Peyer's patch (tissue), 4 donors: ENCODE measurements around the gene ATP5PO. TPM values are rescaled to one million over a fixed set of nuclear protein-coding genes. Genes with fewer than 3 reads are reported as not detected.

ENCODE experiments used
- DNase-seq, 3 donors: peaks; one replicate each; pipeline ENCODE4 v3.0.0-alpha.2; 2017 to 2019
- H3K27ac ChIP-seq, 4 donors: fragments of 200-600 bp; sonication (generic); one replicate each; pipeline ENCODE4 v1.5.1; 2016 to 2019
- H3K27me3 ChIP-seq, 2 donors: fragments of 200-600 bp; sonication (generic); one replicate each; pipeline ENCODE4 v1.5.1; 2019
- H3K36me3 ChIP-seq, 3 donors: fragments of 200-600 bp; sonication (generic); one replicate each; pipeline ENCODE4 v1.5.1; 2016 to 2019
- H3K4me1 ChIP-seq, 4 donors: fragments of 200-600 bp; sonication (generic); one replicate each; pipeline ENCODE4 v1.5.1; 2016 to 2019
- H3K4me3 ChIP-seq, 4 donors: fragments of 200-600 bp; sonication (generic); 1 replicate in 3 of 4; 2 replicates in 1 of 4; pipeline ENCODE4 v1.5.1; 2016 to 2019; ENCODE audit warnings: mild to moderate bottlenecking in 1 of 4
- H3K9me3 ChIP-seq, 4 donors: fragments of 200-600 bp; sonication (generic); one replicate each; pipeline ENCODE4 v1.5.1; 2016 to 2019; ENCODE audit warnings: mild to moderate bottlenecking in 1 of 4
- CTCF ChIP-seq, 6 experiments: fragments of 450-650 bp in 4 of 6; fragments of 200-600 bp in 2 of 6; sonication (generic) in 1 of 6; IDR thresholded peaks; one replicate each; pipeline ENCODE4 v1.5.1; 2017 to 2019; ENCODE audit warnings: antibody characterized with exemption in 6 of 6, mild to moderate bottlenecking in 3 of 6, moderate library complexity in 1 of 6
- POLR2A ChIP-seq, 2 donors: fragments of 450-650 bp; IDR thresholded peaks; one replicate each; pipeline ENCODE4 v1.5.1; 2017; ENCODE audit warnings: antibody characterized with exemption in 2 of 2, mild to moderate bottlenecking in 2 of 2, moderate library complexity in 2 of 2
- total RNA-seq, 4 donors: library from RNA; depleted of rRNA; stranded (reverse); fragments of >200 nt; gene quantifications; one replicate each; pipeline ENCODE4 v1.1.0, GENCODE V29; 2016

The ATP5PO gene
- total RNA-seq, 4 donors from 2014 or later = 178 to 291 (median 203) TPM

GRCh38 chr21:33858667-33859372 lies 56.8 kb downstream of the ATP5PO start:
- DNase-seq = no peak
- Histone ChIP-seq H3K4me1 (no peaks in the 10 kb centered on the region), H3K9me3 (no peaks in the 10 kb centered on the region), H3K4me3 (no peak overlapping the region), H3K27ac (no peak overlapping the region), H3K27me3 (no peaks in the 10 kb centered on the region), H3K36me3 (no peaks in the 10 kb centered on the region)
- TF ChIP-seq CTCF (IDR thresholded peaks at IDR 0.05) (no peak), POLR2A (IDR thresholded peaks at IDR 0.05) (no peak)

- Histone ChIP-seq H3K9me3 (no peaks in the 10 kb centered on the region), H3K4me3 (no peak overlapping the region), H3K36me3 (no peaks in the 10 kb centered on the region), H3K4me1 (no peaks in the 10 kb centered on the region), H3K27ac (no peak overlapping the region), H3K27me3 (no peaks in the 10 kb centered on the region)
- DNase-seq = no peak
- TF ChIP-seq POLR2A (IDR thresholded peaks at IDR 0.05) (no peak), CTCF (IDR thresholded peaks at IDR 0.05) (no peak)
Measured at GRCh38 chr21:33857846-33858666, 57.5 kb downstream of the ATP5PO start.

- Histone ChIP-seq H3K27me3 (no peaks in the 10 kb centered on the region), H3K27ac (no peak overlapping the region), H3K4me1 (no peaks in the 10 kb centered on the region), H3K4me3 (no peak overlapping the region), H3K9me3 (no peaks in the 10 kb centered on the region), H3K36me3 (no peaks in the 10 kb centered on the region)
- DNase-seq = no peak
- TF ChIP-seq CTCF (IDR thresholded peaks at IDR 0.05) (no peak), POLR2A (IDR thresholded peaks at IDR 0.05) (no peak)
Measured at GRCh38 chr21:33856893-33857527, 58.6 kb downstream of the ATP5PO start.

GRCh38 chr21:33855190-33855589 lies 60.4 kb downstream of the ATP5PO start:
- Histone ChIP-seq H3K9me3 (no peaks in the 10 kb centered on the region), H3K4me3 (no peak overlapping the region), H3K36me3 (no peaks in the 10 kb centered on the region), H3K27me3 (no peaks in the 10 kb centered on the region), H3K4me1 (no peaks in the 10 kb centered on the region), H3K27ac (no peak overlapping the region)
- DNase-seq = no peak
- TF ChIP-seq CTCF (IDR thresholded peaks at IDR 0.05) (no peak), POLR2A (IDR thresholded peaks at IDR 0.05) (no peak)

GRCh38 chr21:33854604-33855003 lies 61.0 kb downstream of the ATP5PO start:
- Histone ChIP-seq H3K27ac (no peak overlapping the region), H3K36me3 (no peaks in the 10 kb centered on the region), H3K4me1 (no peaks in the 10 kb centered on the region), H3K27me3 (no peaks in the 10 kb centered on the region), H3K4me3 (no peak overlapping the region), H3K9me3 (no peaks in the 10 kb centered on the region)
- no peak for TF ChIP-seq CTCF (IDR thresholded peaks at IDR 0.05)
- TF ChIP-seq POLR2A (IDR thresholded peaks at IDR 0.05) = no peak
- DNase-seq = no peak

Other genes starting within 250 kb of the ATP5PO start
- gene MRPS6, start 157.8 kb upstream of the ATP5PO start, total RNA-seq = 10 to 100 TPM; 20.3 to 29.7 (median 22.7) TPM
- 10 to 100 TPM; 15.8 to 20.5 (median 17.7) TPM for gene SLC5A3, start 157.8 kb upstream of the ATP5PO start, total RNA-seq